GM13977 (cell line): ENCODE data around the gene MAGI2.

Experiments used
- DNase-seq: peaks from one replicate; pipeline ENCODE4 v3.0.0; 2012; ENCODE audit warnings: low spot score
- CTCF ChIP-seq: IDR thresholded peaks from 2 replicates; pipeline ENCODE4 v1.5.1; 2012; ENCODE audit warnings: mild to moderate bottlenecking, control low read depth; ENCODE audit not compliant: insufficient read depth; ENCODE audit errors: extremely low read depth, missing control alignments
- in situ Hi-C: fragments of 300-500 bp; cut with MboI; formaldehyde crosslinking; loops from one replicate; pipeline ENCODE4 v1.12.0; 2022; ENCODE audit warnings: low sequenced_read_pairs, low pct_unique_long_range_greater_than_20kb, mixed read lengths, inconsistent platforms; ENCODE audit not compliant: unreplicated experiment

Gene MAGI2

GRCh38 chr7:78473571-78474301, 979.7 kb downstream of the MAGI2 start:
- in situ Hi-C loops: no loop called here
- TF ChIP-seq CTCF: no peak
- DNase-seq: no peak

GRCh38 chr7:78473021-78473420, 980.4 kb downstream of the MAGI2 start:
- in situ Hi-C loops: no loop called here
- no peak for TF ChIP-seq CTCF
- DNase-seq: no peak

- no peak for DNase-seq
- in situ Hi-C loops: no loop called here
- TF ChIP-seq CTCF: no peak
These were observed 980.9 kb downstream of the MAGI2 start for GRCh38 chr7:78472519-78472918.

- in situ Hi-C loops: no loop called here
- DNase-seq: no peak
- TF ChIP-seq CTCF: no peak
These were observed 987.6 kb downstream of the MAGI2 start for GRCh38 chr7:78465894-78466293.

GRCh38 chr7:78463039-78463438, 990.4 kb downstream of the MAGI2 start:
- TF ChIP-seq CTCF: no peak
- no peak for DNase-seq
- in situ Hi-C loops: no loop called here

GRCh38 chr7:78450706-78451105, 1002.8 kb downstream of the MAGI2 start:
- in situ Hi-C loops: no loop called here
- no peak for TF ChIP-seq CTCF
- no peak for DNase-seq
